Measurements from ENCODE around the gene RIMS1.

- TF ChIP-seq CTCF (IDR thresholded peaks at IDR 0.05; ENCODE audit: extremely low read depth in 1 of 2, insufficient read depth in 1 of 2, low read depth in 1 of 2, low read length in 2 of 2) (no peak), EZH2 (IDR thresholded peaks at IDR 0.05; ENCODE audit: borderline replicate concordance, low read depth, low read length, severe bottlenecking) (no peak)
These were observed 533.6 kb downstream of the RIMS1 start for GRCh38 chr6:72419966-72420365.
